ENCODE measurements around the gene LUZP2. TPM values are rescaled to one million over a fixed set of nuclear protein-coding genes. Genes with fewer than 3 reads are reported as not detected.

LUZP2 gene
- total RNA-seq, 1 donor from 2014 or later, result not detected

- DNase-seq (ENCODE audit: low read depth), result no peak
Measured at GRCh38 chr11:24709928-24710565, 213.2 kb downstream of the LUZP2 start.

GRCh38 chr11:24714601-24715000, 217.7 kb downstream of the LUZP2 start:
- DNase-seq (ENCODE audit: low read depth), result no peak

- DNase-seq (ENCODE audit: low read depth), result no peak
Measured at GRCh38 chr11:24716403-24716802, 219.6 kb downstream of the LUZP2 start.

- DNase-seq (ENCODE audit: low read depth), result no peak
Measured at GRCh38 chr11:24723231-24723630, 226.4 kb downstream of the LUZP2 start.

DNA sequence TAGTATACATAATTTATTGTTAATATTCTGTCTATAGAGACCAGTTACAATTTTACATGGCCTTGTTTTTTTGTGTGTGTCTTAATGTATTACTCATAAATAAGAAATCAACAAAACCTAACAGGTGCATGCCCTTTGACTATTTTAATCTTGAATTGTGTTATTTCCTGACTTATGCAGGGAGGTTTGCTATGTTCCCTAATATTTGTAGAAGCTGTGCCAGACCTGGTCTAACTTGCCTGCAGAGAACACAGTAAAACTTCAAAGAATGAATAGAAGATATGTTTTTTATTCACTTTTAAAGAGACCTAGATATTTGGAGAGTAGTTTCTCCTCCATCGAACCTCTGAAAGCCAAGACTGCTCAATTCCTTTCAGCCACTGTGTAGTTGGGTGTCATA, 234.7 kb downstream of the LUZP2 start:
- no peak for DNase-seq (ENCODE audit: low read depth)

DNA sequence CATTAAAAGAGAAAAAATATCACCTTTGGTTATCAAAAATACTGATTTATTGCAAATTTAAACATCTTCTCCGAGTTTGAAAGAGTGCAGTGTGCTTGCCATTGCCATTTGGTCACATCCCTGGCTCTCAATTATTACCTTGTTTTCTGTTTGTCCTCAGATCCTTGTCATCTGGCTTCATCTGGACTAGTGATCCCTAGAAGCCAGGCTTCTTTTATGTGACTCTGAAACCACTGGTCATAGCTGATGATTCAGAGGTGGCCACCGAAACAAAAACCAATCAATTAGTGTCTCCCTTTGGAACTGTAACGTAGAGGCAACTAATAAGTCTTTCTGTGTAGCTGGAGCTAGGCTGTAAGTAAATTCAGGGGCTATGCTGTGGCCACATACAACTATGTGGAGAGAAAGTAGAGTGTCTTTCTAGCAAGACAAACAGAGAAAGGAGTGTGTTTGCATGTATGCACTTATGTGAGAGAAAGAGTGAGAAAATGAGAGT, 237.9 kb downstream of the LUZP2 start:
- DNase-seq (ENCODE audit: low read depth), result no peak

DNA sequence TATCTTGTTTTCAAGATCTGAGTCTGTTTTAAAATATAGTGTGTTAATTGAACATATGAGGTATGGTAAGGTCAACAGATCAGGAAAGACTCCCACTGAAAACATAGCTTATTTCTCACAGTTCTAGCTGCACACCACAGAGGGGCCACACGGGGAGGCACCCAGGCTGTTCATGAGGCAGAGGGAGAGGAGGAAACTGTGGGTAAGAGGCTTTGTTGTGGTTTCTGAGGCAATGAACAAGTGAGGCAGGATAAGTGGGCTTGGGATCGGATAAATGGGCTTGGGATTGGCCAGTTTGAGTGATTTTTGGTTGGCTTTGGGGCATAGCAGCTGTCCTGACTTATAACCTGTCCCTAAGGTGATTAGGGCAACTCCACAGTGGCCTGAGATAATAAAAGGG, 242.1 kb downstream of the LUZP2 start:
- DNase-seq (ENCODE audit: low read depth), result no peak

GRCh38 chr11:24739637-24740036, 242.8 kb downstream of the LUZP2 start:
- DNase-seq (ENCODE audit: low read depth), result no peak

DNA sequence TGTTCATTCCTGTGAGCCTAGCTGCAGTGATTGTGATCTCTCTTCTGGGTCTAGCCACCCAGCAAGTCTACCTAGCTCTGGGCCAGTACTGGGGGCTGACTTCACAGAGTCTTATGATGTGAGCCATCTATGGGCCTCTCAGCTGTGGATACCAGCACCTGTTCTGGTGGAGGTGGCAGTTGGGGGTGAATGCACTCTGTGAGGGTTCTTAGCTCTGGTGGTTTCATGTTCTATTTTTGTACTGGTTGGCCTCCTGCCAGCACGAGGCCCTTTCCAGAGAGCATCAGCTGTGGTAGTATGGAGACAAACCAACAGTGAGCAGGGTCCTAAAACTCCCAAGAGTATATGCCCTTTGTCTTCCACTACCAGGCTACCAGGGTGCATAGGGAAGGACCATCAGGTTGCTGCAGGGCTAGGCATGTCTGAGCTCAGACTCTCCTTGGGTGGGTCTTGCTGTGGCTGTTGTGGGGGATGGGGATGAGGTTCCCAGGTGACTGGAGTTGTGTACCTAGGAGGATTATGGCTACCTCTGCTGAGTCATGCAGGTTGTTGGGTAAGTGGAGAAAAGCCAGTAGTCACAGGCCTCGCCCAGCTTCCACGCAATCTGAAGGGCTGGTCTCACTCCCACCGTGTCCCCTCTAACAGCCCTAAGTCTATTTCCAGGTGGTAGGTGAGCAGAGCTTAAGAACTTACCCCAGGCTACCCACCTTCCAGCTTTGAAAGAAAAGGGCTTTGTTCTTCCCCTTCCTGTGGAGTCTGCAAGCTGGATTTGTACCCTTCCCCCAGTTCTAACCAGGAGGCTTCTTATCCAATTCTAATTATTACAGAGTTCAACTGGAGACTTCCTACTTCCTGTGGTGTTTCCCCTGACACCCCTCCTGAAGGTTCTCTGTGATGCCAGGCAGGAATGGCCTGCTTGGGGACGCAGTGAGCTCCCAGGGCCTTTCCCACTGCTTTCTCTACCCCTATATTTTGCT, 250.7 kb downstream of the LUZP2 start:
- DNase-seq (ENCODE audit: low read depth), result no peak

DNA sequence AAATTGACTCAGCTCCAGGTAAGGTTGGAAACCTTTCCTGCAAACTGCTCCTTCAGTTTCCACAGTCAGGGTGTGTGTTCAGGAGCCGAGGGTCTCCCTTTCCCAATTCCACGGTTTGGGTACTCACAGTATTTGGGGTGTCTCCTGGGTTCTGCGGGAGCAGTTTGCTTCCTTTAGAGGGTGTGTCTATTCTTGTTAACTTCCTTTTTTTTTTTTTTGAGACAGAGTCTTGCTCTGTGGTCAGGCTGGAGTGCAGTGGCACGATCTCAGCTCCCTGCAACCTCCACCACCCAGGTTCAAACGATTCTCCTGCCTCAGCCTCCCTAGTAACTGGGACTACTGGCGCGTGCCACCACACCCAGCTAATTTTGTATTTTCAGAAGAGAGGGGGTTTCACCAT, 251.4 kb downstream of the LUZP2 start:
- no peak for DNase-seq (ENCODE audit: low read depth)

GRCh38 chr11:24754406-24754805, 257.6 kb downstream of the LUZP2 start:
- DNase-seq (ENCODE audit: low read depth), result peak; percentile 7

- peak; percentile 13 for DNase-seq (ENCODE audit: low read depth)
Measured at GRCh38 chr11:24755260-24755839, 258.5 kb downstream of the LUZP2 start.

GRCh38 chr11:24759742-24760141, 262.9 kb downstream of the LUZP2 start:
- DNase-seq (ENCODE audit: low read depth), result no peak

DNA sequence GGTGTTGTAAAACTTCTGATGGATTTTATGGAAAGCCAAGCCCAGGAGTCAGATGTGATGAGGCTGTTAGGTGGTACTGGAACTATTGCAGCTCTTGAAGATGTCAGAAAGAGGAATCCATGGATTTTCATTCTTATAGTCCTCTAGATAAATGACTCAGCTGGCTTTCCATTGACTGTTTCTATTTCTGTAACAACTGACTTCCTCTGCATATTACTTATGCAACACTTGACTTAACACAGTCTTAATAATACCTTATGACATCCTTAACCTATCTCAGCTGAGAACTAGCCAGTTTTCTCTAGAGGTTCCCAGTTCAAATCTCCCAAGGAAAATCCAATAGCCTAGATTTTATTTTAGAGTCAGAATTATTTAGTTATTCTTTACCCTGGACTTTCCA, 263.8 kb downstream of the LUZP2 start:
- peak; percentile 43 for DNase-seq (ENCODE audit: low read depth)

- DNase-seq (ENCODE audit: low read depth), result no peak
Measured at GRCh38 chr11:24762076-24762475, 265.2 kb downstream of the LUZP2 start.

DNA sequence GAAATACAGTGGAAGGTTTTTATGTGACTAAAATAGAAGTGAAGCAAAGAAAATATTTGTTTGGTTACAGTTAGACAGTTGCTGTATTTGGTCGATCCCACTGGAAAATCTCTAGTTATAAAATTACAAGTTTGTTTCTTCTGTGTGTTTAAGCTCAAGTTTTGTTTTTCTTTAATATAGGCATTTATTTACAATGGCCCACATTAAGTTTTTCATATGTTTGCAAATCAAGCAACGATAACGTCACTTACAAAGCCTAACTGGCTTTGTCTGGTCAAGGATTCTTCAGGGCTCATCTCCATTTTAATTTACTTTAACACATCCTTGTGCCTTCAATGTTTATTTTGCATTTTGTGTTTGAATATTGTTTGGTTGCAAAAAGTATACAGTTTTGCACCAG, 270.6 kb downstream of the LUZP2 start:
- no peak for DNase-seq (ENCODE audit: low read depth)

- no peak for DNase-seq (ENCODE audit: low read depth)
Measured at GRCh38 chr11:24773322-24773721, 276.5 kb downstream of the LUZP2 start.

GRCh38 chr11:24779791-24780190, 282.9 kb downstream of the LUZP2 start:
- no peak for DNase-seq (ENCODE audit: low read depth)

- no peak for DNase-seq (ENCODE audit: low read depth)
Measured at GRCh38 chr11:24781288-24781687, 284.4 kb downstream of the LUZP2 start.

- no peak for DNase-seq (ENCODE audit: low read depth)
Measured at GRCh38 chr11:24793479-24793878, 296.6 kb downstream of the LUZP2 start.

DNA sequence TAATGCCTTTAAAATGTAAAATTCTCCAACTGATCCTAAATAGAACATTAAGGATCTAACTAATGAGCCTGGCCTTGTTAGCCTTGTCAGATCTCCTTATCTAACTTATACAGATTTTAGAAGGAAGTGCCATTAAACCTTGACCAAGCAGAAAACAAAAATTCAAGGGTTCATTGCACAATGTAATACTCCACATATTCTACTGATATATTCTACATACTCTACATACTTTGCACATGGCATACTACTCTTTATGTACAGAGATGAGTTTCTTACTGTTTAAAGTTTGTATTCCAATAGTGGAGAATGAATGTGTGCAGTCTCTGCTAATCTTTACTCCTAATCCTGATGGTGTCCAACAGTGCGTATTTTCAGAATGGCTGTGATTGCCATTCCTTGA, 297.2 kb downstream of the LUZP2 start:
- DNase-seq (ENCODE audit: low read depth), result no peak

GRCh38 chr11:24805671-24806070, 308.8 kb downstream of the LUZP2 start:
- DNase-seq (ENCODE audit: low read depth), result no peak

GRCh38 chr11:24808173-24808572, 311.3 kb downstream of the LUZP2 start:
- no peak for DNase-seq (ENCODE audit: low read depth)
